GM19025 (cell line): Measurements from ENCODE around the gene TMEM183A.

Experiments used
- ATAC-seq: cut with Tn5 transposase; IDR thresholded peaks from one replicate; pipeline ENCODE4 v1.9.1; 2021; ENCODE audit warnings: mild to moderate bottlenecking, low read depth, moderate library complexity; ENCODE audit not compliant: unreplicated experiment

Gene TMEM183A

GRCh38 chr1:203044546-203045250 lies 37.5 kb downstream of the TMEM183A start:
- ATAC-seq: no peak

- no peak for ATAC-seq
Observed at GRCh38 chr1:203045336-203045735, 38.2 kb downstream of the TMEM183A start.

- ATAC-seq: no peak
Observed at GRCh38 chr1:203045821-203046594, 38.8 kb downstream of the TMEM183A start.

- no peak for ATAC-seq
Observed at GRCh38 chr1:203046984-203047630, 39.9 kb downstream of the TMEM183A start.

- no peak for ATAC-seq
Observed at GRCh38 chr1:203048086-203048485, 40.9 kb downstream of the TMEM183A start.

GRCh38 chr1:203048555-203049051 lies 41.4 kb downstream of the TMEM183A start:
- ATAC-seq: no peak

- no peak for ATAC-seq
Observed at GRCh38 chr1:203049077-203049476, 41.9 kb downstream of the TMEM183A start.

GRCh38 chr1:203049576-203050180 lies 42.5 kb downstream of the TMEM183A start:
- ATAC-seq: no peak

- ATAC-seq: no peak
Observed at GRCh38 chr1:203050826-203051225, 43.7 kb downstream of the TMEM183A start.

- ATAC-seq: no peak
Observed at GRCh38 chr1:203051841-203052324, 44.7 kb downstream of the TMEM183A start.

- no peak for ATAC-seq
Observed at GRCh38 chr1:203052601-203053000, 45.4 kb downstream of the TMEM183A start.

- no peak for ATAC-seq
Observed at GRCh38 chr1:203054184-203054583, 47.0 kb downstream of the TMEM183A start.

GRCh38 chr1:203054642-203055041 lies 47.5 kb downstream of the TMEM183A start:
- ATAC-seq: no peak

GRCh38 chr1:203055161-203055799 lies 48.1 kb downstream of the TMEM183A start:
- no peak for ATAC-seq

GRCh38 chr1:203056012-203056411 lies 48.8 kb downstream of the TMEM183A start:
- no peak for ATAC-seq

GRCh38 chr1:203056516-203056915 lies 49.3 kb downstream of the TMEM183A start:
- ATAC-seq: no peak

GRCh38 chr1:203057911-203058675 lies 50.9 kb downstream of the TMEM183A start:
- ATAC-seq: no peak

GRCh38 chr1:203058676-203058935 lies 51.4 kb downstream of the TMEM183A start:
- ATAC-seq: no peak

- no peak for ATAC-seq
Observed at GRCh38 chr1:203059485-203059884, 52.3 kb downstream of the TMEM183A start.

- no peak for ATAC-seq
Observed at GRCh38 chr1:203060115-203060514, 52.9 kb downstream of the TMEM183A start.
